Smooth muscle cell of the coronary artery (primary cell): Measurements from ENCODE around the gene EAPP. TPM values are rescaled to one million over a fixed set of nuclear protein-coding genes. Genes with fewer than 3 reads are reported as not detected.

Experiments used
- total RNA-seq: library from RNA; depleted of rRNA; stranded (reverse); fragments of >200 nt; gene quantifications from 2 replicates; pipeline ENCODE4 v1.2.3, GENCODE V29; 2014; ENCODE audit warnings: low replicate concordance

Gene EAPP, protein sequence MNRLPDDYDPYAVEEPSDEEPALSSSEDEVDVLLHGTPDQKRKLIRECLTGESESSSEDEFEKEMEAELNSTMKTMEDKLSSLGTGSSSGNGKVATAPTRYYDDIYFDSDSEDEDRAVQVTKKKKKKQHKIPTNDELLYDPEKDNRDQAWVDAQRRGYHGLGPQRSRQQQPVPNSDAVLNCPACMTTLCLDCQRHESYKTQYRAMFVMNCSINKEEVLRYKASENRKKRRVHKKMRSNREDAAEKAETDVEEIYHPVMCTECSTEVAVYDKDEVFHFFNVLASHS
- 44.1 and 46.9 TPM in 2 replicates for total RNA-seq

DNA sequence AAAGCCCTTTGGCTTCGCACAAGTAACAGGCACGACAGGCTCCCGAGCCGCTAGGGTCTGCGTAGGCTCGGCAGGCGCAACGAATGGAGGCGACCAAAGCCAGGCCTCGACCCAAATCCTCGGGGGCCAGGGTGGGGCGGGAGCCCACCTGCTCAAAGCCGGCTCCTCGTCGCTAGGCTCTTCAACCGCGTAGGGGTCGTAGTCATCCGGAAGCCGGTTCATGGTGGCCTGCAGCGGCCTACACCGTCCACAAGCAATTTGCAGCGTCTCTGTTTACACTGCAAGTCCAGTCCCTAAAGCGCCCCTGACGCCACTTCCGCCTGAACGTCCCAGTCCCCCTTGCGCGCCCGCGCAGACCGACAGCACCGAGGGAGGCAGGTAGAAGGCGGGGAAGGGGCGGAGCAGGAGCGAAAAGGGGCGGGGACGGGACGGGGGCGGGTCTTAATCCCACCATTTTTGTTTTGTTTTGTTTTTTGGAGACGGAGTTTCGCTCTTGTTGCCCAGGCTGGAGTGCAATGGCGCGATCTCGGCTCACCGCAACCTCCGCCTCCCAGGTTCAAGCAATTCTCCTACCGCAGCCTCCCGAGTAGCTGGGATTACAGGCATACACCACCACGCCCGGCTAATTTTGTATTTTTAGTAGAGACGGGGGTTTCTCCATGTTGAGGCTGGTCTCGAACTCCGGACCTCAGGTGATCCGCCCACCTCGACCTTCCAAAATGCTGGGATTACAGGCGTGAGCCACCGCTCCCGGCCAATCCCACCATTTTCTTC is at the start of gene EAPP:
Gene EAPP, minus strand, starts transcription at position 295 of the 774 bp plus-strand sequence. Its CDS starts 73 bp downstream, at position 222.

Other genes starting within 250 kb of the EAPP start
- gene SPTSSA, start 77.5 kb downstream of the EAPP start, total RNA-seq, result 15.1 and 16.4 TPM in 2 replicates
- gene SNX6, start 90.4 kb upstream of the EAPP start, total RNA-seq, result 66.9 and 67.9 TPM in 2 replicates
- 50.7 and 55.2 TPM in 2 replicates for gene CFL2, start 174.9 kb upstream of the EAPP start, total RNA-seq